Retinal pigment epithelial cell (primary cell): ENCODE data around the gene TBATA.

Experiments
- DNase-seq: peaks from one replicate; pipeline ENCODE4 v3.0.0-alpha.2; 2010; ENCODE audit warnings: low read depth
- H3K4me3 ChIP-seq: 2 replicates; pipeline ENCODE4 v1.5.1; 2011; ENCODE audit warnings: mild to moderate bottlenecking, low read length, control low read depth, moderate library complexity
- CTCF ChIP-seq: conservative IDR thresholded peaks from 2 replicates; pipeline ENCODE4 v1.5.1; 2011; ENCODE audit warnings: low read depth, low read length, control low read depth, inconsistent platforms

Gene TBATA

GRCh38 chr10:70778267-70778924 is 6.8 kb downstream of the TBATA start:
- no peak for DNase-seq
- TF ChIP-seq CTCF, result no peak
- no peak overlapping the region for H3K4me3 ChIP-seq

DNA sequence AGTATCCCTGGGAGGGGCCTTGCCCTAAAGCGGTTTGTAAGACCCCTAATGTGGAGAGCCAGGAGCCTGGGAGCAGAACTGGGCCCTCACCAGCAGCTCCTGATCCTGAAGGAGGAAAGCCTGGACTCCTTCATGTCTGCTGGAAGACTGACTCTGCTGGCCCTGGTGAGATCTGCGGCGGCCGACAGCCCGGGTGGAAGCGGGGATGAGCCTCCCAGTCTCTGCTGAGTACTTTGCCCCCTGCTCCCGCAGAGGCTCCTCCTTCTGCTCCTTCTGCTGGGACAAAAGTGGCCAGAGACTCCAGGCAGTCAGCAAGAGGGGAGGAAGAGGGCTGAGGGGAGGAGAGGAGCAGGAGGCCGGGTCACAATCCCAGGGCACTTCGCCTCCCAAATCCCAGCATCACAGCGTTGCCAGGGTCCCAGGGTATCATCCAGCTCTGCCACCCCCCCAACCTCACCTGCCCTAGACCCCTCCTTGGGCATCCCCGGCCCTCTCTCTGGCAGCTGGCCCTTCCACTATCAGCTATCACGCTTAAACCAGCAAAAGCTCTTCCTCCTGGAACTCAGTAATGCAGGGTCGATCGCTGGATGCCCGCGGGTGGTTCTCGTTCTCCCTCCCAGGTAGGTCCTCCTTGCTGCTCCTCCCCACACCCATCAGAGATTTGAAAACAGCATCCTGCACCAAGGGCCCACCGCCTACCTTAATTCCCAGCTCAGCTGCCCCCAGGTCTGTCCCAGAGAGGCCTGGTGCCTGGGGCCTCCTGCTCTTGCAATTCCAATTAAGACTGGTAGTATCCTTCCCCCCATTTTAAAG is 7.9 kb downstream of the TBATA start:
- TF ChIP-seq CTCF, result no peak
- no peak overlapping the region for H3K4me3 ChIP-seq
- no peak for DNase-seq

GRCh38 chr10:70776455-70777005 is 8.6 kb downstream of the TBATA start:
- no peak for DNase-seq
- H3K4me3 ChIP-seq, result no peak overlapping the region
- TF ChIP-seq CTCF, result no peak

GRCh38 chr10:70775679-70776454 is 9.3 kb downstream of the TBATA start:
- DNase-seq, result no peak
- no peak for TF ChIP-seq CTCF
- H3K4me3 ChIP-seq, result no peak overlapping the region

GRCh38 chr10:70774810-70775678 is 10.1 kb downstream of the TBATA start:
- DNase-seq, result no peak
- H3K4me3 ChIP-seq, result no peak overlapping the region
- no peak for TF ChIP-seq CTCF

DNA sequence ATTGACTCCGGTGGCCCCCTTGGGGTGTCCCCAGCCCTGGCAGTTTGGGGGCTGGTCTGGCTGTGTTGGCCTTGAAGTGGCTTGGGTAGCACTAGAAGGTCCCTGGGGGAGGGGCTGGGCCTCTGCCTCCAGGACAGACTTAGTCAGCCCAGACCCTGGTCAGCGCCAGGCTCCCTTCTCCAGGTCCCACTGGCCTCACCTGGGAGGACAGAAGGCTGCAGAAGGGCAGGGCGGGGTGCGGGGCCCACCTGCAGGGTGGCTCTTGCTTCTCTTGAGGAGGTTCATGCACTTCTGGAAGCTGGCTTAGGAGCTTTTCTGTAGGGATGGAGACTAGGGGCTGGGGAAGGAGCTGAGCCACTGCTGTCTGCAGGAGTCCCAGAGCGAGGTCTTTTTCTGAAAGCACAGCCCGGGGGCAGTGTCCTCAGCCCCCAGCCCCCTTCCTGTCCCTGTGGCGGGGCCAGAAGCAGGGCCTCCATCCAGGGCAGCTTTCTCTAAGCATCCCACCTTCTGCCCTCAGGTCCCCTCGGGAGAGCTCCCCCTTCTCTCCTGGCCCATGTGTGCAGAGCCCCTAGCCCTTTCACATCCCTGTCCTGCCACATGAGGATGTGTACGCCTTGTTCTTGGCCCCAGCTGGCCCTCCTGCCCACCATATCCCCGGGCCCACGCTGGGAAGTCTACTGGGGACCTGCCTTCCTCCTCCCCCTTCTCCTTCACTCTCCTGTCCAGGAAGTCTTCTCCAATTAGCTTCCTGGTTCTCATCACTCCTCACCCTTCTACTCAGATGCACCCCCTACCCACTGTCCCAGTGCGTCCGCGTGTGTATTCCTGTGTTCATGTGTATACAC is 11.0 kb downstream of the TBATA start:
- no peak for TF ChIP-seq CTCF
- H3K4me3 ChIP-seq, result no peak overlapping the region
- DNase-seq, result no peak
